Activated CD8-positive, alpha-beta memory T cell treated with anti-CD3 and anti-CD28 coated beads for 48 hours (primary cell): ENCODE results near the gene SULT2A1.
"Not testable (repeated sequence)": the region's sequence is repeated elsewhere in the genome, so short reads cannot be mapped to it uniquely, and the experiment has no call there.

ENCODE experiments used
- DNase-seq, 3 experiments: peaks; one replicate each; pipeline ENCODE4 v3.0.0-alpha.2; 2020; ENCODE audit warnings: low read depth in 2 of 3, low spot score in 2 of 3

Gene SULT2A1

GRCh38 chr19:47886010-47886559 lies at the start of gene SULT2A1:
Gene SULT2A1, minus strand, starts transcription at chr19:47886315. Its CDS starts 58 bp downstream, at chr19:47886257.
- DNase-seq: no peak

- not testable (repeated sequence) for DNase-seq
Measured at GRCh38 chr19:47928581-47928980, 42.5 kb upstream of the SULT2A1 start.

GRCh38 chr19:47920107-47920506 lies 34.0 kb upstream of the SULT2A1 start:
- not testable (repeated sequence) for DNase-seq

GRCh38 chr19:47910191-47910590 lies 24.1 kb upstream of the SULT2A1 start:
- DNase-seq: not testable (repeated sequence)

GRCh38 chr19:47909350-47909749 lies 23.2 kb upstream of the SULT2A1 start:
- peak in 2 of 3 experiments; percentile 32 to 50 for DNase-seq

GRCh38 chr19:47901370-47901769 lies 15.3 kb upstream of the SULT2A1 start:
- no peak for DNase-seq

- no peak for DNase-seq
Measured at GRCh38 chr19:47899335-47899734, 13.2 kb upstream of the SULT2A1 start.

- no peak for DNase-seq
Measured at GRCh38 chr19:47897861-47898260, 11.7 kb upstream of the SULT2A1 start.

- DNase-seq: no peak
Measured at GRCh38 chr19:47896773-47897172, 10.7 kb upstream of the SULT2A1 start.

GRCh38 chr19:47896019-47896418 lies 9.9 kb upstream of the SULT2A1 start:
- no peak for DNase-seq

- DNase-seq: no peak
Measured at GRCh38 chr19:47895165-47895782, 9.2 kb upstream of the SULT2A1 start.

GRCh38 chr19:47891923-47892666 lies 6.0 kb upstream of the SULT2A1 start:
- DNase-seq: no peak

- DNase-seq: no peak
Measured at GRCh38 chr19:47891622-47891922, 5.5 kb upstream of the SULT2A1 start.

- DNase-seq: no peak
Measured at GRCh38 chr19:47890865-47891621, 4.9 kb upstream of the SULT2A1 start.

- no peak for DNase-seq
Measured at GRCh38 chr19:47885067-47885463, 1.1 kb downstream of the SULT2A1 start.

GRCh38 chr19:47882890-47883289 lies 3.2 kb downstream of the SULT2A1 start:
- DNase-seq: no peak

GRCh38 chr19:47881757-47882156 lies 4.4 kb downstream of the SULT2A1 start:
- no peak for DNase-seq

GRCh38 chr19:47879385-47879784 lies 6.7 kb downstream of the SULT2A1 start:
- DNase-seq: not testable (repeated sequence)

- DNase-seq: no peak
Measured at GRCh38 chr19:47878906-47879305, 7.2 kb downstream of the SULT2A1 start.

- no peak for DNase-seq
Measured at GRCh38 chr19:47865166-47865565, 20.9 kb downstream of the SULT2A1 start.

- DNase-seq: peak; percentile 62 to 93 (median 86)
Measured at GRCh38 chr19:47863514-47863936, 22.6 kb downstream of the SULT2A1 start.

- no peak for DNase-seq
Measured at GRCh38 chr19:47861630-47862029, 24.5 kb downstream of the SULT2A1 start.
